GM19099 (cell line): ENCODE results near the gene SH3BP2.

Experiments
- POLR2A ChIP-seq: IDR thresholded peaks from 3 replicates; pipeline ENCODE4 v1.6.1; 2011; ENCODE audit warnings: low read depth; ENCODE audit not compliant: insufficient read length; ENCODE audit errors: extremely low read depth

Gene SH3BP2

GRCh38 chr4:2836391-2836859, 43.5 kb downstream of the SH3BP2 start:
- TF ChIP-seq POLR2A, result no peak

DNA sequence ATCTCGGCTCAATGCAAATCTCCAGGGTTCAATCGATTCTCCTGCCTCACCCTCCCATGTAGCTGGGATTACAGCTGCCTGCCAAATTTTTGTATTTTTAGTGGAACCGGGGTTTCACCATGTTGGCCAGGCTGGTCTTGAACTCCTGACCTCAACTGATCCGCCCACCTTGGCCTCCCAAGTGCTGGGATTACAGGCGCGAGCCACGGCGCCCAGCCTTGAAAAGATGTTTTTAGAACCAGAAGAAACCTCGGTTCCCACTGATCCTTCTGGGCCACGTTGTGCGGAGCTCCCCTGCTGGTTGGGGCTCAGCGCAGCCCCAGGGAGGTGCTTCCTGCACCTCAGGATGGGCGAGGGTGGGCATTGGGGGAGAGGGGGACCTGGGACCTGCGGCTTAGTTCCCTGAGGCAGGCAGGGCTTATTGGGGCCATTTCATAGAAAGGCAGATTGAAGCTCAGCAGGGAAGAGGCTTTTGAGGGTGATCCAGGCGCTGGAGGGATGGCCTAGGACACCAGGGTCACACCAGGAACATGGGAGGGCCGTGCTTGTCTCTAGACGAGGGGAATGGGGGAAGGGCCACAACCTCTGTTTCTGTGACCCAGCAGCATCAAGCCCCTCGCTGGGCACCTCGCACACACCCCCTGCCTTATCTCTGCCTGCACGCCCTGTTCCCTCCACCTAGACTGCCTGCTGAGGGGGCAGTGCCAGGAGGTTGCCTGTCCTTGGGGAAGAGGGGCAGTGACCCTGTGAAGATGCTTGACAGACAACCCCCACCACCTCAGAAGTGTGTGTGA, 44.4 kb downstream of the SH3BP2 start:
- no peak for TF ChIP-seq POLR2A

DNA sequence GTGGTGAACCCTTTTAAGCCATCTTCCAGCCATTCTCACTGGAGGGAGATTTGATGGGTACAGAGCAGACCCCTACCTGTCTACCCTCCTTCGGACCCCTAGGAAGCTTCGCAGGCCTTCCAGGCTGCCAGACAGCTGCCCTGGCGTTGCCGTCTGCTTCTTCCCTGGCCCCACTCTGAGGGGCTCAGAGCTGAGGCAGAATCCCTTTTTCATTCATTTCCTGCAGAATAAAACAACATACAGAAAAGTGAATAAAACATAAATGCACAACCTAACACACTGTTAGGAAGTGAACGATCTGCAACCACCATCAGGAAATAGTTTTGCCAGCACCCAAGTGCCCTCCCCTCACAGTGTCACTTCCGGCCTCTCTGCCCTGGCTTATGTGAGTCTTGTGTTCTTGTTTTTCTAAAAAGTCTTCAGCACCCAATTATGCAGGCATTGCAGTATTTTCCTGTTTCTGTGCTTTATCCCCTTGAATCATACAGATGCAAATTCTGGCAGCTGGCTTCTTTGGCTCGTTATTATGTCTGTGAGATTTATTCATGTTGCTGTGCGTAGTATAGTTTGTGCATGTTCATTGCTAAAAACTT, 45.1 kb downstream of the SH3BP2 start:
- no peak for TF ChIP-seq POLR2A

- no peak for TF ChIP-seq POLR2A
Measured at GRCh38 chr4:2839060-2839459, 46.2 kb downstream of the SH3BP2 start.

- no peak for TF ChIP-seq POLR2A
Measured at GRCh38 chr4:2842687-2843262, 49.9 kb downstream of the SH3BP2 start.

DNA sequence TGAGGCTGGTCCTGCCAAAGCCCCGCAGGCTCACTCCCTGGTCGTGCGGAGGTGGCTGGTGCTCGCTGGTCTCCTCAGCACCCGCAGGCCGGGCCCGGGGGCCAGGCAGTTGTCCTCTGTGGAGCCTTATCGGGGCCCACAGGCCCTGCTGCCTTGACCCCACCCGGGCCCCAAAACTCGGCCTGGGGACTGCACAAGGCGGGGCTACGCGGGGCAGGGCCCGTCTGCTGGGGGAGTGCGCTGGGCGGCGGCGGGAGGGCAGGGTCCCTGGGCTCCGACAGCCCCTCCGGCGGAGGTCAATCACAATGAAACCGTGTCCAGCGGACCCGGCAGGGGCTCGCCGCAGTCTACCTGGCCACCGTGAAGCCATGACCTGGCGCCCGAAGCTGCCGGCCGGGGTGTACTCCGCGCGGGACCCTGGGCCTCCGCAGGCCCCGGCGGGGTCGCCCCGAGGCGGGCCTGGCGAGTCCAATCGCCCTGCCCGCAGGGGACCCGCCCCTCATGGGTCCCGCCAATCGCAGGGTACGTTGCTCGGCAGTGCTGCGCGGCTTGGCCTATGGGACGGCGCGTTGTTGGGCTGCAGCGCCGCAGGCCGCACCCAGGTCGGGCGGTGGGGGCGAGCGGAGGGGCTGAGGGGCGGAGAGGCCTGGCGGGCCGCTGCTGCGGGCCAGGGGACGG, 50.5 kb downstream of the SH3BP2 start, which contains the start of gene ADD1:
ADD1 (plus strand) TSS at position 582 of the 678 bp plus-strand sequence. CDS start 32,072 bp downstream, outside the sequence.
- TF ChIP-seq POLR2A, result peak; percentile 87

DNA sequence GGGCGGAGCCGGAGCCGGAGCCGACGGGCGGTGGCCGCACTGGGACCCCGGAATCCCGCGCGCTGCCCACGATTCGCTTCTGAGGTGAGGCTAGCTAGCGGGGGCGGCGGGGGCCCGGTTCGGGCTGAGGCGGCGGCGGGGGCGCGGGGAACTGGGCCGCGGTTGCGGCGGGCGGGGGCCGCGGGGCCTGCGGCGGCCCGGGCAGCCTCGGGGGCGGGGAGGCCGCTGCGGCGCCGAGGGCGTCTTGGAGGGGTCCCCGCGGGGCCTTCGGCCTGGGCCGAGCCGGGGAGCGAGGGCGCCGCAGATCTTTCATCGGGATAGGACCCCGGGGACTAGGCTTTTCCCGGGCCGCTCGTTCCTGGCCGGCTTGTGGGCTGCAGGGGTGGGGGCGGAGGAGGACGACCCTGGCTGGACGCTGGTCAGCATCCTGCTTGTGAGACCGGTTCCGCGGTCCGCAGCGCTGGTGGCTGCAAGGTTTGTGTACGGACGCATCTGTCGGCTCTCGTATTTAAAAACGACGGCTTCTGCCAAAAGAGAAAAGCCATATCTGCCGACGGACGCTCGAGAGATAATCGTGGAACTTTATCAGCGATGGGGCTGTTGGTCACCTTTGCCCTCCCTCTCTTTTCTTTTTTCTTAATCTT, 51.2 kb downstream of the SH3BP2 start:
- no peak for TF ChIP-seq POLR2A

DNA sequence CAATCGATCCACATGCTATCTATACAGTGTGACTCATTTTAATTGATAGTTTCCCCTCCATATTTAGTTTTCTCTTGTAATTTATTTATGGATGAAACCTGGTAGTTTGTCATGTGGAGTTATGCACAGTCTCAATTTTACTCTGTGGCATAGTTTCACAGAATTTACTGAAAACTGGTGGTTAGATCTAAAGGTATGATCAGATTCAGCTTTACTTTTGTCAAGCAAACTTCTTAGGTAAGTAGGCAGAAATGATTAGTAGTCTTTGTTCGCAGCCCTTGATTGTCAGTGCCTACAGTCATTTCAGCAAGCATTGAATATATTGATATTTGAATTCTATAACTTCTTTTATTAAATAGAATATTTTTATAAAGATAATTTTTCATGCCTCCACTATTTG, 53.3 kb downstream of the SH3BP2 start:
- no peak for TF ChIP-seq POLR2A

DNA sequence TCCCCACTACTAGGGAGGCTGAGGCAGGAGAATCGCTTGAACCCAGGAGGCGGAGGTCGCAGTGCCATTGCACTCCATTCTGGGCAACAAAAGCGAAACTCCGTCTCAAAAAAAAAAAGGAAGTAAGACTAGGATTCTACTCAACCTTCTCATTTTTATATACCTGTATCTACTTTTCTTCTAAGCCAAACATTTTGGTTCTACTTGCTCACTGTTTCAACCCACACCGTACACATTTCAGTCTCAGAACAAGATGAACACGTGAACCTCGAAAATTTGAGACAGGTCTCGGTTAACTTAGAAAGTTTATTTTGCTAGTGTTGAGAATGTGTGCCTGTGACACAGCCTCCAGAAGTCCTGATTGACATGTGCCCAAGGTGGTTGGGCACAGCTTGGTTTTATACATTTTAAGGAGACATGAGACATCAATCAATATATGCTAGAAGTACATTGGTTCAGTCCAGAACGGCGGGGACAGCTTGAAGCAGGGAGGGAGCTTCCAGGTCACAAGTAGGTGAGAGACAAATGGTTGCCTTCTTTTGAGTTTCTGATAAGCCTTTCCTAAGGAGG, 54.5 kb downstream of the SH3BP2 start:
- TF ChIP-seq POLR2A, result no peak

GRCh38 chr4:2848449-2848848, 55.6 kb downstream of the SH3BP2 start:
- TF ChIP-seq POLR2A, result no peak

GRCh38 chr4:2849267-2850152, 56.6 kb downstream of the SH3BP2 start:
- TF ChIP-seq POLR2A, result no peak

GRCh38 chr4:2850966-2851798, 58.3 kb downstream of the SH3BP2 start:
- no peak for TF ChIP-seq POLR2A

GRCh38 chr4:2852481-2852921, 59.6 kb downstream of the SH3BP2 start:
- no peak for TF ChIP-seq POLR2A
